Pancreas (tissue), 10 donors: Measurements from ENCODE around the gene RTL5. TPM values are rescaled to one million over a fixed set of nuclear protein-coding genes. Genes with fewer than 3 reads are reported as not detected.

Experiments used
- ATAC-seq, 4 donors: fragments of 200-7000 bp; cut with Tn5 transposase; one replicate each; pipeline versions ENCODE4 v1.8.0 to v1.9.1; 2020; ENCODE audit warnings: mild to moderate bottlenecking in 4 of 4, moderate library complexity in 4 of 4
- DNase-seq, 6 donors: peaks; one replicate each; pipeline ENCODE4 v3.0.0-alpha.2; 2020
- FAIRE-seq: peaks from 2 replicates; lab custom pipeline; 2012; peaks lifted over from hg19 to GRCh38; lab: Jason Lieb, UNC
- H3K27ac ChIP-seq, 4 donors: fragments of 200-600 bp; sonication (generic); 1 replicate in 3 of 4; 2 replicates in 1 of 4; pipeline versions ENCODE4 v1.5.0 to v1.8.0; 2020
- H3K27me3 ChIP-seq, 4 donors: fragments of 200-600 bp; one replicate each; pipeline ENCODE4 v1.8.0; 2021
- H3K36me3 ChIP-seq, 3 donors: fragments of 200-600 bp; sonication (generic) in 1 of 3; one replicate each; pipeline versions ENCODE4 v1.5.0 to v1.8.0; 2020 to 2021
- H3K4me1 ChIP-seq, 3 donors: fragments of 200-600 bp; one replicate each; pipeline ENCODE4 v1.8.0; 2021
- H3K4me3 ChIP-seq, 4 donors: fragments of 200-600 bp; sonication (generic) in 2 of 4; one replicate each; pipeline versions ENCODE4 v1.5.0 to v1.8.0; 2020 to 2021
- H3K9me3 ChIP-seq, 4 donors: fragments of 200-600 bp; one replicate each; pipeline ENCODE4 v1.8.0; 2021
- WGBS, 2 donors: extraction: QIAGEN DNeasy Blood & Tissue Kit; methylation state at CpG; one replicate each; pipeline ENCODE4 v1.1.7; 2013; 5-methylcytosine and 5-hydroxymethylcytosine counted together
- intact Hi-C, 3 donors: fragments of 100-400 bp; cut with DNase I; formaldehyde crosslinking; loops; one replicate each; pipeline versions ENCODE4 v1.11.1 to v1.14.2; 2022
- polyA plus RNA-seq, 2 donors: library from polyadenylated mRNA; stranded (reverse); fragments of 200-250 nt; gene quantifications; one replicate each; pipeline ENCODE4 v1.2.3, GENCODE V29; 2013
- total RNA-seq, 6 donors: library from RNA; stranded (reverse); fragmentation: NEBNext Ultra II Directional in 4 of 6; extraction: Animal tissue kit (Norgen Biotek cat#: 25700) in 4 of 6; gene quantifications; one replicate each; pipeline versions ENCODE4 v1.2.1 to v1.2.4, GENCODE V29; 2021 to 2023
- TF ChIP-seq, protein P1 (sequence below), 4 donors: fragments of 200-600 bp; sonication (generic) in 3 of 4; IDR thresholded peaks; one replicate each; pipeline versions ENCODE4 v1.5.0 to v1.8.0; 2021; ENCODE audit warnings: antibody characterized with exemption in 4 of 4
- donor health status: healthy with polysubstance abuse.
- donor health status: DM: no; HTN: no; CAD: no; lungs with moderate emphysema.
- donor health status: DM: no; HTN: no; CAD: no.
- donor health status: control.
- donor health status: control.
- donor health status: Bipolar disorder and iron deficiency.
- donor health status: DM: yes; HTN: yes; CAD: no.
- donor health status: DM: no; HTN: no; CAD: no.
- donor health status: DM: no; HTN: no; CAD: no.
- donor health status: DM: yes; HTN: yes; CAD: no.

The RTL5 gene
- total and polyA plus RNA-seq, 8 donors: 0.51 to 8.6 (median 2.3) TPM

- Histone ChIP-seq H3K27ac (no peak overlapping the region), H3K9me3 (no peaks in the 10 kb centered on the region), H3K4me3 (peak overlapping the region in 2 of 4 donors; percentile 29 to 47), H3K4me1 (peaks cover 0 to 4% (median 0%) of the 10 kb centered on the region in 3 donors), H3K27me3 (peaks cover 0 to 19% (median 0%) of the 10 kb centered on the region in 4 donors), H3K36me3 (no peaks in the 10 kb centered on the region)
- intact Hi-C loops: no loop called here
- TF ChIP-seq, protein P1, sequence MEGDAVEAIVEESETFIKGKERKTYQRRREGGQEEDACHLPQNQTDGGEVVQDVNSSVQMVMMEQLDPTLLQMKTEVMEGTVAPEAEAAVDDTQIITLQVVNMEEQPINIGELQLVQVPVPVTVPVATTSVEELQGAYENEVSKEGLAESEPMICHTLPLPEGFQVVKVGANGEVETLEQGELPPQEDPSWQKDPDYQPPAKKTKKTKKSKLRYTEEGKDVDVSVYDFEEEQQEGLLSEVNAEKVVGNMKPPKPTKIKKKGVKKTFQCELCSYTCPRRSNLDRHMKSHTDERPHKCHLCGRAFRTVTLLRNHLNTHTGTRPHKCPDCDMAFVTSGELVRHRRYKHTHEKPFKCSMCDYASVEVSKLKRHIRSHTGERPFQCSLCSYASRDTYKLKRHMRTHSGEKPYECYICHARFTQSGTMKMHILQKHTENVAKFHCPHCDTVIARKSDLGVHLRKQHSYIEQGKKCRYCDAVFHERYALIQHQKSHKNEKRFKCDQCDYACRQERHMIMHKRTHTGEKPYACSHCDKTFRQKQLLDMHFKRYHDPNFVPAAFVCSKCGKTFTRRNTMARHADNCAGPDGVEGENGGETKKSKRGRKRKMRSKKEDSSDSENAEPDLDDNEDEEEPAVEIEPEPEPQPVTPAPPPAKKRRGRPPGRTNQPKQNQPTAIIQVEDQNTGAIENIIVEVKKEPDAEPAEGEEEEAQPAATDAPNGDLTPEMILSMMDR (IDR thresholded peaks at IDR 0.05): no peak
- 29 to 39% methylated on average over 30 of the region's 30 CpGs for WGBS, 2 donors
- no peak for FAIRE-seq
- peak in 1 of 6 donors; percentile 58 for DNase-seq
- no peak for ATAC-seq
Measured at GRCh38 chrX:72130762-72131250, 909 bp downstream of the RTL5 start.

GRCh38 chrX:72130156-72130761, 1.5 kb downstream of the RTL5 start:
- intact Hi-C loops: no loop called here
- no peak overlapping the region for H3K4me3 ChIP-seq
- TF ChIP-seq, protein P1 (IDR thresholded peaks at IDR 0.05): no peak
- 77 to 87% methylated on average over 12 of the region's 12 CpGs for WGBS, 2 donors
- H3K27ac ChIP-seq: no peak overlapping the region
- FAIRE-seq: no peak
- H3K27me3 ChIP-seq: peaks cover 0 to 19% (median 0%) of the 10 kb centered on the region in 4 donors
- no peak for ATAC-seq
- H3K36me3 ChIP-seq: no peaks in the 10 kb centered on the region
- no peaks in the 10 kb centered on the region for H3K9me3 ChIP-seq
- DNase-seq: peak in 1 of 6 donors; percentile 17
- peaks cover 0 to 4% (median 0%) of the 10 kb centered on the region in 3 donors for H3K4me1 ChIP-seq

DNA sequence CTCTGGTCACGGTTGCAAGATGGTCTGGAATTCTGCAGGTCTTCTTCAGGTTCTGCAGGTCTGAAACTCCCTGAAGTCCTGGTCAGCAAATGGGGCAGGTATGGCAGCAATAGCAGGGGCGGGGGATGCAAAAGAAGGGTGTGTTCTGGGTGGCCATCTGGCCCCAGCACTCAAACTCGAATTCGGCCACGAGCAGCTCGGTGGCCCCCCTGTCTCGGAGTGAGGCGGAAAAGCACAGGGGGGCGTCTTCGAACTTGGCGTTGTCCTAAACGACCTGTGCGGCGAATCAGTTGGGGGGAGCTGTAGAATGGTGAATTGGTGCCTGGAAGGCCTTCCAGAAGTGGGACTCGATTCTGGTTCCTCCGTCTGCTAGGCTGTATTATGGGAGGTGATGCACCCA, 2.1 kb downstream of the RTL5 start:
- H3K27me3 ChIP-seq: peaks cover 0 to 21% (median 0%) of the 10 kb centered on the region in 4 donors
- H3K27ac ChIP-seq: no peak overlapping the region
- 87 to 88% methylated on average over 16 of the region's 16 CpGs for WGBS, 2 donors
- no peak overlapping the region for H3K4me3 ChIP-seq
- intact Hi-C loops: loop anchor here in 2 of 3 donors (5.0 to 10.0 kb wide), 2 partner anchors 105 to 122 kb away; no protein-coding TSS in a partner anchor
- DNase-seq: peak in 1 of 6 donors; percentile 46
- TF ChIP-seq, protein P1 (IDR thresholded peaks at IDR 0.05): no peak
- no peak for FAIRE-seq
- ATAC-seq: no peak
- no peaks in the 10 kb centered on the region for H3K9me3 ChIP-seq
- H3K4me1 ChIP-seq: peaks cover 0 to 4% (median 0%) of the 10 kb centered on the region in 3 donors
- no peaks in the 10 kb centered on the region for H3K36me3 ChIP-seq

DNA sequence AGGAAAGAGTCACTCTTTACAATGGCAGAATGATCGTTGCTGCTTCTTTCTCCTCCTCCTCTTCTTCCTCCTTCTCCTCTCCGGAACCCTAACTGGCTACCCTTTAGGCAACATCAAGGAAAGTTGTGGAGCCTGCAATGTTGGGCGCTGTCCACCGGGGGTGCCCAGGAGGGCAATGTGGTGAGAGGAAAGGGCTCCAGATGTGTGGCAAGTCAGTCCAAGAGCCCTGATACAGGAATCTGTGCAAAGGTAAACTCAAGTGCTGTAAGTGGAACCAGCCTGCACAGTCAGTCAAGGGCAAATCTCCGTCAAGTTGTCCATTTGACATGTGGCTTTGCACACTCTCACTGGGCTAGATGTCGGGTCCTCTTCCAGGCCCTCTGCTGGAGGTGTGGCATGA, 2.8 kb downstream of the RTL5 start:
- H3K27ac ChIP-seq: no peak overlapping the region
- ATAC-seq: no peak
- H3K4me1 ChIP-seq: peaks cover 0 to 4% (median 0%) of the 10 kb centered on the region in 3 donors
- H3K4me3 ChIP-seq: no peak overlapping the region
- DNase-seq: peak in 1 of 6 donors; percentile 41
- TF ChIP-seq, protein P1 (IDR thresholded peaks at IDR 0.05): no peak
- H3K9me3 ChIP-seq: no peaks in the 10 kb centered on the region
- FAIRE-seq: no peak
- intact Hi-C loops: loop anchor here in 2 of 3 donors (5.0 to 10.0 kb wide), 2 partner anchors 104 to 122 kb away; no protein-coding TSS in a partner anchor
- 47 to 52% methylated on average over 6 of the region's 6 CpGs for WGBS, 2 donors
- no peaks in the 10 kb centered on the region for H3K36me3 ChIP-seq
- H3K27me3 ChIP-seq: peaks cover 0 to 29% (median 0%) of the 10 kb centered on the region in 4 donors
